ENCODE data around the gene GFM1.

DNA sequence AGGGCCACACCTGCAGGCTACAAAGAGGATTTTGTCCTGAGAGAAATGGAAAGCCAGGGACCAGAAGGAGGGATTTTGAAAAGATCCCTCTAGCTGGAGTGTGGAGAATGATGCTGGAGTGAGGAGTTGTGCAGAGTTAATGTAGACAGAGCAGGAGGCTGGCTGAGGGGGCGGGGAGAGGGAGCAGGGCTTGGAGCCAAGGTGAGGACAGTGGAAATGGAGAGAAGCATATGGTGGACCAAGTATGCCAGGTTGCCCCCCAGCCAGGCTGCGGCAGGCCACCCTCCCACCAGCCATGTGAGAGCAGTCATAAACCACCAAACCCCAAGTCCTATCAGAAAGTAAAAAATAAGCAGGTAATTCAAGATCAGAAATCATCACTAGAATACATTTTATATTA lies 73.2 kb downstream of the GFM1 start:
- TF ChIP-seq CTCF (IDR thresholded peaks at IDR 0.05) (no peak), POLR2A (IDR thresholded peaks at IDR 0.05) (no peak), EP300 (IDR thresholded peaks at IDR 0.05; ENCODE audit: low read depth) (no peak)

All from transverse colon (tissue), 3 donors.